Muscle layer of duodenum (tissue), 2 donors: Measurements from ENCODE around the gene CACNB2.
"Not testable (repeated sequence)": the region's sequence is repeated elsewhere in the genome, so short reads cannot be mapped to it uniquely, and the experiment has no call there.

Experiments
- H3K27ac ChIP-seq: one replicate; pipeline ENCODE4 v1.7.0; 2013; ENCODE audit warnings: mild to moderate bottlenecking, low read length
- H3K27me3 ChIP-seq: one replicate; pipeline ENCODE4 v1.7.0; 2013; ENCODE audit warnings: low read depth, mild to moderate bottlenecking, control low read depth, low read length
- H3K36me3 ChIP-seq, 2 donors: one replicate each; pipeline ENCODE4 v1.7.0; 2013; ENCODE audit warnings: low read length in 2 of 2, control low read depth in 1 of 2, mild to moderate bottlenecking in 1 of 2; ENCODE audit not compliant: insufficient read depth in 2 of 2, control insufficient read depth in 1 of 2
- H3K4me1 ChIP-seq, 2 donors: one replicate each; pipeline ENCODE4 v1.7.0; 2013; ENCODE audit warnings: low read length in 2 of 2, mild to moderate bottlenecking in 2 of 2, control low read depth in 1 of 2, moderate library complexity in 1 of 2; ENCODE audit not compliant: insufficient read depth in 2 of 2, control insufficient read depth in 1 of 2
- H3K4me3 ChIP-seq, 2 donors: one replicate each; pipeline ENCODE4 v1.7.0; 2013; ENCODE audit warnings: low read length in 2 of 2, low read depth in 1 of 2, mild to moderate bottlenecking in 1 of 2
- H3K9me3 ChIP-seq, 2 donors: one replicate each; pipeline ENCODE4 v1.7.0; 2013; ENCODE audit warnings: low read length in 2 of 2, control low read depth in 1 of 2, mild to moderate bottlenecking in 1 of 2; ENCODE audit not compliant: control insufficient read depth in 1 of 2
- donor health status: healthy.

Gene CACNB2

DNA sequence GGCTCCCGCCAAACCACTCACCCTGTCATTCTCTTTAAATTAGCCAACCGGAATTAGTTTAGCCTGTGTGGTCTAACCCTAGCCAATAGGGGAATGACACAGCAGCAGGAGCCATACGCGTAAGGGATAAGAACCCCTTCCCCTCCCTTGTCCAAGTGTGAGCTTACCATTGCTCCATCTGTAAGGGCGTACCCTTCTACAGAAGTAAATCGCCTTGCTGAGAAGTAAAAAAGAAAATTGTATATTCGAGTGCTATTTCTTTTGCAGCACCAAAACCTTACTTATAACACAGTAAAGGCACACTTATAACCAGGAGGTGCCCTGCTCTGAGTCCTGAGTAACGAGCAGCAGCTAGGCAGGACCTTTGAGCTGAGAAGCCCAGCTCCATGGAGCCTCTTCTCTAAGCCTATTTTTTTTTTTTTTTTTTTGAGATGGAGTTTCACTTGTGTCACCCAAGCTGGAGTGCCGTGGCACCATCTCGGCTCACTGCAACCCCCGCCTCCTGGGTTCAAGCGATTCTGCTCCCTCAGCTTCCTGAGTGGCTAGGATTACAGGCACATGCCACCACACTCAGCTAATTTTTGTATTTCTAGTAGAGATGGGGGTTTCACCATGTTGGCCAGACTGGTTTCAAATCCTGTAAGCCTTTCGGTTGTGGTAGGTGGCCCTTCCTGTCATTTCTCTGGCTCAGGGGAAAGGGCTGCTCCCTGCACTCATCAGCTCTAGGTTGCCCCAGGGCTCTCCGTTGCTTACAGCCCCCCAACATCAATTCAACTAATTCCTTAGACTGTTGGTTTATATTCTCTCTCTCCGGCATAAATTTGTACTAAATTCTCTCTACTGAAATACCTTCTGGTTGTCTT lies 437.8 kb downstream of the CACNB2 start:
- H3K4me3 ChIP-seq = no peak overlapping the region
- H3K27ac ChIP-seq = no peak overlapping the region
- H3K27me3 ChIP-seq = no peaks in the 10 kb centered on the region
- no peaks in the 10 kb centered on the region for H3K4me1 ChIP-seq
- peaks cover 0 to 21% of the 10 kb centered on the region in 2 donors for H3K36me3 ChIP-seq
- H3K9me3 ChIP-seq = no peaks in the 10 kb centered on the region

GRCh38 chr10:18582803-18583202 lies 442.6 kb downstream of the CACNB2 start:
- Histone ChIP-seq H3K4me1 (no peaks in the 10 kb centered on the region), H3K9me3 (no peaks in the 10 kb centered on the region), H3K27me3 (no peaks in the 10 kb centered on the region), H3K27ac (no peak overlapping the region), H3K4me3 (no peak overlapping the region), H3K36me3 (peaks cover 0 to 40% of the 10 kb centered on the region in 2 donors)

GRCh38 chr10:18583575-18584270 lies 443.5 kb downstream of the CACNB2 start:
- no peak overlapping the region for H3K27ac ChIP-seq
- H3K4me1 ChIP-seq = no peaks in the 10 kb centered on the region
- H3K36me3 ChIP-seq = peaks cover 0 to 38% of the 10 kb centered on the region in 2 donors
- H3K9me3 ChIP-seq = no peaks in the 10 kb centered on the region
- H3K27me3 ChIP-seq = no peaks in the 10 kb centered on the region
- H3K4me3 ChIP-seq = no peak overlapping the region

- not testable (repeated sequence) for H3K9me3 ChIP-seq, H3K4me1 ChIP-seq, H3K27me3 ChIP-seq, H3K27ac ChIP-seq, H3K4me3 ChIP-seq
- peaks cover 0 to 26% of the 10 kb centered on the region in 2 donors for H3K36me3 ChIP-seq
Measured at GRCh38 chr10:18586637-18587036, 446.4 kb downstream of the CACNB2 start.

GRCh38 chr10:18591141-18591540 lies 450.9 kb downstream of the CACNB2 start:
- H3K27ac ChIP-seq, H3K4me3 ChIP-seq, H3K9me3 ChIP-seq, H3K4me1 ChIP-seq, H3K27me3 ChIP-seq: not testable (repeated sequence)
- peaks cover 7 to 25% of the 10 kb centered on the region in 2 donors for H3K36me3 ChIP-seq
